SK-N-SH treated with all-trans-retinoic acid at 6 μM for 48 hours (cell line): ENCODE measurements around the gene DAAM2.

Experiments used
- ATAC-seq: fragments of 200-7000 bp; cut with Tn5 transposase; 3 replicates; pipeline ENCODE4 v1.9.1; 2020; ENCODE audit warnings: mild to moderate bottlenecking, moderate library complexity
- ARNTL ChIP-seq: fragments of 450-650 bp; formaldehyde crosslinking; IDR thresholded peaks from 2 replicates; pipeline ENCODE4 v1.5.0; 2020; ENCODE audit warnings: low read depth, mild to moderate bottlenecking, moderate library complexity, borderline replicate concordance
- BACH2 ChIP-seq: fragments of 250-450 bp; sonication (Bioruptor Pico); IDR thresholded peaks from 2 replicates; pipeline ENCODE4 v1.9.0; 2021; ENCODE audit warnings: mild to moderate bottlenecking, borderline replicate concordance
- CSDC2 ChIP-seq: fragments of 250-450 bp; sonication (Bioruptor Pico); IDR thresholded peaks from 2 replicates; pipeline ENCODE4 v1.5.0; 2020; ENCODE audit warnings: mild to moderate bottlenecking, moderate library complexity
- ESRRG ChIP-seq: fragments of 250-450 bp; sonication (Bioruptor Pico); IDR thresholded peaks from 2 replicates; pipeline ENCODE4 v1.6.1; 2021; ENCODE audit warnings: mild to moderate bottlenecking
- GLIS3 ChIP-seq: fragments of 250-450 bp; sonication (Bioruptor Pico); IDR thresholded peaks from 2 replicates; pipeline ENCODE4 v1.5.0; 2020; ENCODE audit warnings: mild to moderate bottlenecking, moderate library complexity
- ISL1 ChIP-seq: fragments of 250-450 bp; sonication (Bioruptor Pico); IDR thresholded peaks from 2 replicates; pipeline ENCODE4 v2.1.2; 2022; ENCODE audit warnings: mild to moderate bottlenecking, moderate library complexity
- OSR1 ChIP-seq: fragments of 250-450 bp; sonication (Bioruptor Pico); IDR thresholded peaks from 2 replicates; pipeline ENCODE4 v1.8.0; 2022; ENCODE audit warnings: moderate library complexity, mild to moderate bottlenecking, inconsistent platforms
- PPARA ChIP-seq: fragments of 250-450 bp; sonication (Bioruptor Pico); IDR thresholded peaks from 2 replicates; pipeline ENCODE4 v1.5.0; 2020; ENCODE audit warnings: mild to moderate bottlenecking, borderline replicate concordance
- RARB ChIP-seq: fragments of 250-450 bp; sonication (Bioruptor Pico); IDR thresholded peaks from 2 replicates; pipeline ENCODE4 v1.8.0; 2021; ENCODE audit warnings: mild to moderate bottlenecking, moderate library complexity
- SNAI2 ChIP-seq: fragments of 250-450 bp; sonication (Bioruptor Pico); IDR thresholded peaks from 2 replicates; pipeline ENCODE4 v1.5.0; 2020; ENCODE audit warnings: mild to moderate bottlenecking, moderate library complexity
- TCF4 ChIP-seq: fragments of 250-450 bp; sonication (Bioruptor Pico); IDR thresholded peaks from 2 replicates; pipeline ENCODE4 v1.8.0; 2021; ENCODE audit warnings: mild to moderate bottlenecking, moderate library complexity, borderline replicate concordance
- TOX ChIP-seq: fragments of 250-450 bp; sonication (Bioruptor Pico); IDR thresholded peaks from 2 replicates; pipeline ENCODE4 v1.8.0; 2021; ENCODE audit warnings: mild to moderate bottlenecking, moderate library complexity, borderline replicate concordance
- TSHZ2 ChIP-seq: fragments of 250-450 bp; sonication (Bioruptor Pico); IDR thresholded peaks from 2 replicates; pipeline ENCODE4 v1.5.0; 2020; ENCODE audit warnings: mild to moderate bottlenecking, moderate library complexity
- ZC3H10 ChIP-seq: fragments of 250-450 bp; sonication (Bioruptor Pico); IDR thresholded peaks from 2 replicates; pipeline ENCODE4 v1.5.1; 2021; ENCODE audit warnings: mild to moderate bottlenecking, moderate library complexity
- ZFP3 ChIP-seq: fragments of 250-450 bp; sonication (Bioruptor Pico); IDR thresholded peaks from 2 replicates; pipeline ENCODE4 v1.5.0; 2020; ENCODE audit warnings: mild to moderate bottlenecking, moderate library complexity
- ZNF565 ChIP-seq: fragments of 450-650 bp; formaldehyde crosslinking; conservative IDR thresholded peaks from 2 replicates; pipeline ENCODE4 v1.5.0; 2020; ENCODE audit warnings: low read depth, mild to moderate bottlenecking, moderate library complexity
- ZNF70 ChIP-seq: fragments of 450-650 bp; formaldehyde crosslinking; IDR thresholded peaks from 2 replicates; pipeline ENCODE4 v1.5.0; 2020; ENCODE audit warnings: mild to moderate bottlenecking, moderate library complexity
- ZNF8 ChIP-seq: fragments of 450-650 bp; formaldehyde crosslinking; IDR thresholded peaks from 2 replicates; pipeline ENCODE4 v1.5.0; 2020; ENCODE audit warnings: mild to moderate bottlenecking, moderate library complexity
- TF ChIP-seq, protein P1 (sequence below): fragments of 250-450 bp; sonication (Bioruptor Pico); IDR thresholded peaks from 2 replicates; pipeline ENCODE4 v1.8.0; 2020; ENCODE audit warnings: mild to moderate bottlenecking, moderate library complexity, borderline replicate concordance
- TF ChIP-seq, protein P2 (sequence below): fragments of 250-450 bp; sonication (Bioruptor Pico); IDR thresholded peaks from 2 replicates; pipeline ENCODE4 v1.8.0; 2021; ENCODE audit warnings: low read depth, mild to moderate bottlenecking, moderate library complexity, borderline replicate concordance
- TF ChIP-seq, protein P3 (sequence below): fragments of 250-450 bp; sonication (Bioruptor Pico); IDR thresholded peaks from 2 replicates; pipeline ENCODE4 v1.5.1; 2020; ENCODE audit warnings: low read depth, mild to moderate bottlenecking, moderate library complexity
- TF ChIP-seq, protein P4 (sequence below): fragments of 250-450 bp; sonication (Bioruptor Pico); IDR thresholded peaks from 2 replicates; pipeline ENCODE4 v1.5.1; 2021; ENCODE audit warnings: mild to moderate bottlenecking, moderate library complexity

DAAM2 gene

DNA sequence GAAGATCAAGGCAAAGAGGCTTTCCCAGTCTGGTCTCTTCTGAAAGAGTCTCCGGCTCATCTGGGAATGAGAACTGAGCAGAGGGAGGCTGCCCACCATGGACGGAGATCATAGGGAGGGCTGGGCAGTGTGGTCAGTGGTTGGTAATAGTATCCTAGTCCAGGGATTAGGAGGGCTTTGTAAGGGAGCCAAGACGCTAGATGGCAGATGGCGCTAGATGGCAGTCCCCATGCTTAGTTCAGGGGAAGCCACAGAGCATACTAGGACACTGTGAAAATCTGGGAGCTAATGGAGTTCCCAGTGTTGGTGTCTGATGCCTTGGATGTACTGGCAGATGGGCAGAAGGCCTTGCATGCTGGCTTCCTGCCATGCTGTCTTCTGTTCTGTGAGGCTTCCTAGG lies 21.7 kb upstream of the DAAM2 start:
- TF ChIP-seq TOX (CRISPR knock-in tag) (no peak), ISL1 (CRISPR knock-in tag) (no peak), ESRRG (CRISPR knock-in tag) (no peak)
- TF ChIP-seq, all 23 proteins: peak for 0
- no peak for ATAC-seq

- ATAC-seq, result no peak
- TF ChIP-seq SNAI2 (CRISPR knock-in tag), result no peak
- TF ChIP-seq ZC3H10 (CRISPR knock-in tag), result no peak
- no peak for TF ChIP-seq BACH2
- no peak for TF ChIP-seq GLIS3 (CRISPR knock-in tag)
- no peak for TF ChIP-seq PPARA (CRISPR knock-in tag)
- no peak for TF ChIP-seq RARB (CRISPR knock-in tag)
- TF ChIP-seq ZNF70, result no peak
- TF ChIP-seq, protein P1, sequence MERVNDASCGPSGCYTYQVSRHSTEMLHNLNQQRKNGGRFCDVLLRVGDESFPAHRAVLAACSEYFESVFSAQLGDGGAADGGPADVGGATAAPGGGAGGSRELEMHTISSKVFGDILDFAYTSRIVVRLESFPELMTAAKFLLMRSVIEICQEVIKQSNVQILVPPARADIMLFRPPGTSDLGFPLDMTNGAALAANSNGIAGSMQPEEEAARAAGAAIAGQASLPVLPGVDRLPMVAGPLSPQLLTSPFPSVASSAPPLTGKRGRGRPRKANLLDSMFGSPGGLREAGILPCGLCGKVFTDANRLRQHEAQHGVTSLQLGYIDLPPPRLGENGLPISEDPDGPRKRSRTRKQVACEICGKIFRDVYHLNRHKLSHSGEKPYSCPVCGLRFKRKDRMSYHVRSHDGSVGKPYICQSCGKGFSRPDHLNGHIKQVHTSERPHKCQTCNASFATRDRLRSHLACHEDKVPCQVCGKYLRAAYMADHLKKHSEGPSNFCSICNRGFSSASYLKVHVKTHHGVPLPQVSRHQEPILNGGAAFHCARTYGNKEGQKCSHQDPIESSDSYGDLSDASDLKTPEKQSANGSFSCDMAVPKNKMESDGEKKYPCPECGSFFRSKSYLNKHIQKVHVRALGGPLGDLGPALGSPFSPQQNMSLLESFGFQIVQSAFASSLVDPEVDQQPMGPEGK (CRISPR knock-in tag), result no peak
- no peak for TF ChIP-seq CSDC2 (CRISPR knock-in tag)
- TF ChIP-seq TOX (CRISPR knock-in tag), result no peak
- TF ChIP-seq ISL1 (CRISPR knock-in tag), result no peak
- no peak for TF ChIP-seq ARNTL (CRISPR knock-in tag)
- TF ChIP-seq, protein P2, sequence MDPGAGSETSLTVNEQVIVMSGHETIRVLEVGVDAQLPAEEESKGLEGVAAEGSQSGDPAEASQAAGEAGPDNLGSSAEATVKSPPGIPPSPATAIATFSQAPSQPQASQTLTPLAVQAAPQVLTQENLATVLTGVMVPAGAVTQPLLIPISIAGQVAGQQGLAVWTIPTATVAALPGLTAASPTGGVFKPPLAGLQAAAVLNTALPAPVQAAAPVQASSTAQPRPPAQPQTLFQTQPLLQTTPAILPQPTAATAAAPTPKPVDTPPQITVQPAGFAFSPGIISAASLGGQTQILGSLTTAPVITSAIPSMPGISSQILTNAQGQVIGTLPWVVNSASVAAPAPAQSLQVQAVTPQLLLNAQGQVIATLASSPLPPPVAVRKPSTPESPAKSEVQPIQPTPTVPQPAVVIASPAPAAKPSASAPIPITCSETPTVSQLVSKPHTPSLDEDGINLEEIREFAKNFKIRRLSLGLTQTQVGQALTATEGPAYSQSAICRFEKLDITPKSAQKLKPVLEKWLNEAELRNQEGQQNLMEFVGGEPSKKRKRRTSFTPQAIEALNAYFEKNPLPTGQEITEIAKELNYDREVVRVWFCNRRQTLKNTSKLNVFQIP (CRISPR knock-in tag), result no peak
- no peak for TF ChIP-seq ESRRG (CRISPR knock-in tag)
- no peak for TF ChIP-seq OSR1 (CRISPR knock-in tag)
- TF ChIP-seq ZNF8 (CRISPR knock-in tag), result no peak
- TF ChIP-seq, protein P3, sequence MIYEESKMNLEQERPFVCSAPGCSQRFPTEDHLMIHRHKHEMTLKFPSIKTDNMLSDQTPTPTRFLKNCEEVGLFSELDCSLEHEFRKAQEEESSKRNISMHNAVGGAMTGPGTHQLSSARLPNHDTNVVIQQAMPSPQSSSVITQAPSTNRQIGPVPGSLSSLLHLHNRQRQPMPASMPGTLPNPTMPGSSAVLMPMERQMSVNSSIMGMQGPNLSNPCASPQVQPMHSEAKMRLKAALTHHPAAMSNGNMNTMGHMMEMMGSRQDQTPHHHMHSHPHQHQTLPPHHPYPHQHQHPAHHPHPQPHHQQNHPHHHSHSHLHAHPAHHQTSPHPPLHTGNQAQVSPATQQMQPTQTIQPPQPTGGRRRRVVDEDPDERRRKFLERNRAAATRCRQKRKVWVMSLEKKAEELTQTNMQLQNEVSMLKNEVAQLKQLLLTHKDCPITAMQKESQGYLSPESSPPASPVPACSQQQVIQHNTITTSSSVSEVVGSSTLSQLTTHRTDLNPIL, result no peak
- no peak for TF ChIP-seq TCF4 (CRISPR knock-in tag)
- TF ChIP-seq, all 23 proteins: peak for 0
Measured at GRCh38 chr6:39772559-39773273, 19.5 kb upstream of the DAAM2 start.

DNA sequence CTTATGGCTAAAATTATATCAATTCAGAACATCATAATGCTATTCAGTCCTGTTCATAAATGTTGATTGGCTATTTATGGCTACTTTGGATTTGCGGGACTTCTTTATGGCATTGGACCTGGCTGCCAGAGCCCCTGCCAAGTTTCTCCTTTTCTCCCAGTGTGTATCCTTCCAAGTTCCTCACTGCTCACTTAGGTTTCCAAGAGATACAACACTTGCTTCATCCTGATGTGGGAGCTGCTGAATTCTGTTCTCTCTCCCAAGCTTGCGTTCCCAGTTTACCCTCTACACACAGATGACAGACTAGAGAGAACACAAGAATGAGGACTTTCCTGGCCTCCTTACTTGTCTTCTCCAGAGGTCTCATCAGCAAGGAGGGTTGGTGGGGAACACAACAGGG lies 18.4 kb upstream of the DAAM2 start:
- ATAC-seq, result no peak
- TF ChIP-seq ZC3H10 (CRISPR knock-in tag), result no peak
- no peak for TF ChIP-seq TOX (CRISPR knock-in tag)
- no peak for TF ChIP-seq ZNF565 (CRISPR knock-in tag)
- TF ChIP-seq BACH2, result no peak
- TF ChIP-seq ISL1 (CRISPR knock-in tag), result no peak
- no peak for TF ChIP-seq CSDC2 (CRISPR knock-in tag)
- no peak for TF ChIP-seq PPARA (CRISPR knock-in tag)
- TF ChIP-seq ESRRG (CRISPR knock-in tag), result no peak
- no peak for TF ChIP-seq ZFP3 (CRISPR knock-in tag)
- no peak for TF ChIP-seq TSHZ2 (CRISPR knock-in tag)
- TF ChIP-seq ZNF70, result no peak
- TF ChIP-seq, protein P1 (CRISPR knock-in tag), result no peak
- no peak for TF ChIP-seq GLIS3 (CRISPR knock-in tag)
- TF ChIP-seq, protein P4, sequence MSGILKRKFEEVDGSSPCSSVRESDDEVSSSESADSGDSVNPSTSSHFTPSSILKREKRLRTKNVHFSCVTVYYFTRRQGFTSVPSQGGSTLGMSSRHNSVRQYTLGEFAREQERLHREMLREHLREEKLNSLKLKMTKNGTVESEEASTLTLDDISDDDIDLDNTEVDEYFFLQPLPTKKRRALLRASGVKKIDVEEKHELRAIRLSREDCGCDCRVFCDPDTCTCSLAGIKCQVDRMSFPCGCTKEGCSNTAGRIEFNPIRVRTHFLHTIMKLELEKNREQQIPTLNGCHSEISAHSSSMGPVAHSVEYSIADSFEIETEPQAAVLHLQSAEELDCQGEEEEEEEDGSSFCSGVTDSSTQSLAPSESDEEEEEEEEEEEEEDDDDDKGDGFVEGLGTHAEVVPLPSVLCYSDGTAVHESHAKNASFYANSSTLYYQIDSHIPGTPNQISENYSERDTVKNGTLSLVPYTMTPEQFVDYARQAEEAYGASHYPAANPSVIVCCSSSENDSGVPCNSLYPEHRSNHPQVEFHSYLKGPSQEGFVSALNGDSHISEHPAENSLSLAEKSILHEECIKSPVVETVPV (CRISPR knock-in tag), result no peak
- no peak for TF ChIP-seq OSR1 (CRISPR knock-in tag)
- no peak for TF ChIP-seq ARNTL (CRISPR knock-in tag)
- TF ChIP-seq, protein P2 (CRISPR knock-in tag), result no peak
